IMR-90 (cell line): ENCODE measurements around the gene MUC6. TPM values are rescaled to one million over a fixed set of nuclear protein-coding genes. Genes with fewer than 3 reads are reported as not detected.

Experiments
- ATAC-seq: fragments of 200-7000 bp; cut with Tn5 transposase; 2 replicates; pipeline ENCODE4 v1.9.1; 2020; ENCODE audit warnings: low read depth, mild to moderate bottlenecking, moderate library complexity
- BruUV-seq: library from RNA; stranded (reverse); fragments of 400-500 nt; replicated peaks from 2 replicates; lab custom pipeline; 2021; lab: Mats Ljungman, UMichigan
- CTCF ChIA-PET: fragments of 300-600 bp; formaldehyde crosslinking; extraction: SDS; loops from one replicate; lab custom pipeline; 2021; ENCODE audit warnings: antibody characterized with exemption; lab: Yijun Ruan, JAX
- POLR2A ChIA-PET: fragments of 300-600 bp; sonication (Branson Sonifier 250); formaldehyde crosslinking; loops from one replicate; lab custom pipeline; 2022; ENCODE audit warnings: antibody characterized with exemption; ENCODE audit not compliant: unreplicated experiment; lab: Charles Lee
- DNase-seq: peaks from one replicate; pipeline ENCODE4 v3.0.0; 2013
- H2AFZ ChIP-seq: replicated peaks from 2 replicates; pipeline ENCODE3; 2013; ENCODE audit warnings: low read length, mild to moderate bottlenecking; ENCODE audit not compliant: poor library complexity
- H2AK5ac ChIP-seq: 2 replicates; pipeline ENCODE4 v1.6.1; 2013; ENCODE audit warnings: low read depth, low read length, inconsistent platforms
- H2AK9ac ChIP-seq: replicated peaks from 2 replicates; pipeline ENCODE3; 2013; ENCODE audit warnings: mild to moderate bottlenecking, low read depth, low read length, moderate library complexity; ENCODE audit not compliant: poor library complexity
- H2BK120ac ChIP-seq: 2 replicates; pipeline ENCODE4 v1.6.1; 2013; ENCODE audit warnings: low read depth, low read length, inconsistent platforms
- H2BK15ac ChIP-seq: 3 replicates; pipeline ENCODE4 v1.6.1; 2013; ENCODE audit warnings: low read depth, low read length, inconsistent platforms
- H2BK20ac ChIP-seq: 2 replicates; pipeline ENCODE4 v1.6.1; 2013; ENCODE audit warnings: low read depth, mild to moderate bottlenecking, inconsistent platforms, low read length, moderate library complexity
- H2BK5ac ChIP-seq: 2 replicates; pipeline ENCODE4 v1.6.1; 2013; ENCODE audit warnings: mild to moderate bottlenecking, low read depth, low read length, inconsistent platforms; ENCODE audit not compliant: poor library complexity, severe bottlenecking
- H3K14ac ChIP-seq: replicated peaks from 2 replicates; pipeline ENCODE4 v1.6.1; 2013; ENCODE audit warnings: low read depth, low read length, inconsistent platforms
- H3K18ac ChIP-seq: 2 replicates; pipeline ENCODE4 v1.6.1; 2013; ENCODE audit warnings: low read depth, low read length, control low read depth
- H3K23ac ChIP-seq: 2 replicates; pipeline ENCODE4 v1.6.1; 2013; ENCODE audit warnings: low read depth, low read length, inconsistent platforms
- H3K27ac ChIP-seq: 2 replicates; pipeline ENCODE4 v1.5.1; 2013; ENCODE audit warnings: mild to moderate bottlenecking, control low read depth, low read length; ENCODE audit not compliant: insufficient read depth
- H3K27me3 ChIP-seq: 2 replicates; pipeline ENCODE4 v1.6.1; 2013; ENCODE audit warnings: low read length; ENCODE audit not compliant: control insufficient read depth, insufficient read depth
- H3K36me3 ChIP-seq: 2 replicates; pipeline ENCODE4 v1.6.1; 2013; ENCODE audit warnings: low read length, mixed read lengths; ENCODE audit not compliant: control insufficient read depth, insufficient read depth
- H3K4ac ChIP-seq: 2 replicates; pipeline ENCODE4 v1.6.1; 2013; ENCODE audit warnings: low read depth, low read length, inconsistent platforms
- H3K4me1 ChIP-seq: 2 replicates; pipeline ENCODE4 v1.6.1; 2013; ENCODE audit warnings: low read length, mixed read lengths; ENCODE audit not compliant: control insufficient read depth, insufficient read depth
- H3K4me2 ChIP-seq: 2 replicates; pipeline ENCODE4 v1.6.1; 2013; ENCODE audit warnings: low read depth, mild to moderate bottlenecking, control low read depth, low read length, moderate library complexity
- H3K4me3 ChIP-seq: 2 replicates; pipeline ENCODE4 v1.5.1; 2013; ENCODE audit warnings: low read depth, mild to moderate bottlenecking, control low read depth, low read length, moderate library complexity; ENCODE audit not compliant: insufficient read depth
- H3K56ac ChIP-seq: 2 replicates; pipeline ENCODE4 v1.6.1; 2013; ENCODE audit warnings: low read length, inconsistent platforms; ENCODE audit not compliant: insufficient read depth; ENCODE audit errors: extremely low read depth
- H3K79me1 ChIP-seq, 2 experiments: 2 replicates each; pipeline ENCODE4 v1.6.1; 2013; ENCODE audit warnings: low read length in 2 of 2, inconsistent platforms in 1 of 2, low read depth in 1 of 2
- H3K9ac ChIP-seq: 2 replicates; pipeline ENCODE4 v1.6.1; 2013; ENCODE audit warnings: low read depth, low read length, control low read depth
- H3K9me1 ChIP-seq: 2 replicates; pipeline ENCODE4 v1.6.1; 2013; ENCODE audit warnings: low read length, inconsistent platforms; ENCODE audit not compliant: insufficient read depth
- H3K9me3 ChIP-seq: 2 replicates; pipeline ENCODE4 v1.6.1; 2013; ENCODE audit warnings: low read length; ENCODE audit not compliant: control insufficient read depth, insufficient read depth
- H4K20me1 ChIP-seq: 2 replicates; pipeline ENCODE4 v1.6.1; 2013; ENCODE audit warnings: low read length, inconsistent platforms; ENCODE audit not compliant: insufficient read depth
- H4K5ac ChIP-seq: 2 replicates; pipeline ENCODE4 v1.6.1; 2013; ENCODE audit warnings: mild to moderate bottlenecking, low read depth, low read length, control low read depth
- H4K8ac ChIP-seq, 2 experiments: 2 replicates each; pipeline ENCODE4 v1.6.1; 2013; ENCODE audit warnings: low read depth in 2 of 2, low read length in 2 of 2, control low read depth in 1 of 2, inconsistent platforms in 1 of 2
- H4K91ac ChIP-seq: 2 replicates; pipeline ENCODE4 v1.6.1; 2013; ENCODE audit warnings: low read depth, low read length, inconsistent platforms; ENCODE audit not compliant: insufficient read depth
- BHLHE40 ChIP-seq: fragments of 150-350 bp; IDR thresholded peaks from 2 replicates; pipeline ENCODE4 v1.6.1; 2016; ENCODE audit warnings: mild to moderate bottlenecking, low read depth, low read length
- CEBPB ChIP-seq: IDR thresholded peaks from 2 replicates; pipeline ENCODE4 v1.6.1; 2012; ENCODE audit warnings: low read depth, low read length, improper control_type of control experiment
- CHD1 ChIP-seq: IDR thresholded peaks from 2 replicates; pipeline ENCODE4 v1.6.1; 2012; ENCODE audit warnings: low read depth, low read length, improper control_type of control experiment
- CTCF ChIP-seq: conservative IDR thresholded peaks from 2 replicates; pipeline ENCODE4 v1.5.1; 2012; ENCODE audit warnings: mild to moderate bottlenecking, low read depth, low read length, improper control_type of control experiment
- ELK1 ChIP-seq: fragments of 150-350 bp; IDR thresholded peaks from 2 replicates; pipeline ENCODE4 v1.6.1; 2016; ENCODE audit warnings: low read depth, mild to moderate bottlenecking, low read length, moderate library complexity, borderline replicate concordance
- FOS ChIP-seq: fragments of 150-350 bp; IDR thresholded peaks from 2 replicates; pipeline ENCODE4 v1.6.1; 2016; ENCODE audit warnings: low read depth, low read length
- MAFK ChIP-seq: IDR thresholded peaks from 2 replicates; pipeline ENCODE4 v1.6.1; 2012; ENCODE audit warnings: low read depth, low read length, improper control_type of control experiment
- POLR2A ChIP-seq: IDR thresholded peaks from 2 replicates; pipeline ENCODE4 v1.6.1; 2012; ENCODE audit warnings: mild to moderate bottlenecking, low read depth, low read length
- RAD21 ChIP-seq: IDR thresholded peaks from 2 replicates; pipeline ENCODE4 v1.6.1; 2012; ENCODE audit warnings: low read length, improper control_type of control experiment
- RCOR1 ChIP-seq: IDR thresholded peaks from 2 replicates; pipeline ENCODE4 v1.6.1; 2012; ENCODE audit warnings: mild to moderate bottlenecking, low read length, improper control_type of control experiment; ENCODE audit not compliant: insufficient replicate concordance
- RFX5 ChIP-seq: IDR thresholded peaks from 2 replicates; pipeline ENCODE4 v1.8.0; 2012; ENCODE audit warnings: low read depth, mild to moderate bottlenecking, low read length, moderate library complexity
- SMC3 ChIP-seq: fragments of 150-350 bp; IDR thresholded peaks from 2 replicates; pipeline ENCODE4 v1.6.1; 2016; ENCODE audit warnings: low read depth, mild to moderate bottlenecking, antibody characterized with exemption, low read length, moderate library complexity
- USF2 ChIP-seq: fragments of 150-350 bp; IDR thresholded peaks from 2 replicates; pipeline ENCODE4 v1.6.1; 2017; ENCODE audit warnings: mild to moderate bottlenecking, antibody characterized with exemption, low read length, low read depth
- WGBS, 2 experiments: methylation state at CpG; one replicate each; pipeline versions ENCODE4 v1.1.5 to v1.1.7; 2013; ENCODE audit warnings: missing lambda C conversion rate in 2 of 2; ENCODE audit not compliant: insufficient read length in 1 of 2; ENCODE audit errors: extremely low coverage in 2 of 2; 5-methylcytosine and 5-hydroxymethylcytosine counted together
- dilution Hi-C: fragments of 300-500 bp; cut with HindIII; formaldehyde crosslinking; loops from one replicate; pipeline ENCODE4 v1.14.3; 2018; ENCODE audit warnings: low sequenced_read_pairs; ENCODE audit not compliant: unreplicated experiment
- in situ Hi-C: fragments of 300-500 bp; cut with MboI; formaldehyde crosslinking; loops from 3 replicates; pipeline ENCODE4 v1.14.3; 2019; ENCODE audit warnings: low sequenced_read_pairs, inconsistent platforms, mixed read lengths
- intact Hi-C: fragments of 100-400 bp; cut with micrococcal nuclease; formaldehyde crosslinking; loops from 2 replicates; pipeline ENCODE4 v1.10.0; 2022
- polyA plus RNA-seq, 3 experiments: library from polyadenylated mRNA; depleted of rRNA; stranded (reverse); fragments of >200 nt; gene quantifications; 2 replicates each; pipeline ENCODE4 v1.2.3, GENCODE V29; 2012; ENCODE audit warnings: low replicate concordance in 1 of 3
- total RNA-seq: library from RNA; depleted of rRNA; stranded (reverse); fragments of >200 nt; gene quantifications from 2 replicates; pipeline ENCODE4 v1.2.3, GENCODE V29; 2012

Gene MUC6
- total and polyA plus RNA-seq, 2 of the 4 experiments (the other 2 are of a cell fraction) = not detected

- Histone ChIP-seq H2AFZ (no peak overlapping the region), H4K20me1 (peaks cover 4% of the 10 kb centered on the region; the same call in 1 of the 2 replicates), H2BK120ac (no peak overlapping the region), H3K9ac (no peak overlapping the region), H3K27me3 (no peaks in the 10 kb centered on the region), H3K79me1 (no peaks in the 10 kb centered on the region), H2BK15ac (no peak overlapping the region), H3K27ac (no peak overlapping the region), H2AK5ac (no peak overlapping the region), H4K8ac (no peak overlapping the region), H3K9me3 (no peaks in the 10 kb centered on the region), H3K36me3 (peaks cover 53% of the 10 kb centered on the region), H3K18ac (no peak overlapping the region), H2AK9ac (no peak overlapping the region), H4K91ac (no peak overlapping the region), H3K23ac (no peak overlapping the region), H3K4ac (no peak overlapping the region), H4K5ac (no peak overlapping the region), H3K14ac (no peak overlapping the region), H2BK5ac (no peak overlapping the region), H3K9me1 (peaks cover 7% of the 10 kb centered on the region; the same call in 1 of the 2 replicates), H2BK20ac (no peak overlapping the region), H3K56ac (no peak overlapping the region), H3K4me1 (no peaks in the 10 kb centered on the region), H3K4me2 (no peak overlapping the region), H3K4me3 (no peak overlapping the region)
- in situ Hi-C loops = no loop called here
- dilution Hi-C loops = no loop called here
- ChIA-PET POLR2A (no interaction called here), CTCF (no interaction called here)
- 95% methylated on average over 24 of the region's 35 CpGs; no CpG with 5 or more reads in 1 of the 2 experiments for WGBS, 2 experiments
- intact Hi-C loops = no loop called here
- TSS peak; percentile 21 for BruUV-seq
- ATAC-seq (no peak), DNase-seq (no peak)
- TF ChIP-seq CEBPB (no peak), FOS (no peak), CTCF (no peak), RCOR1 (no peak), RFX5 (no peak), MAFK (no peak), POLR2A (no peak), ELK1 (no peak), USF2 (no peak), CHD1 (no peak), SMC3 (no peak), BHLHE40 (no peak), RAD21 (no peak)
These were observed 25.8 kb downstream of the MUC6 start for GRCh38 chr11:1010551-1011319.
